T-helper 2 cell treated with Interferon-gamma antibody and Interleukin-4, amounts not matched to agents 5 μg/mL and 100 μg/mL, for 36 hours (primary cell): ENCODE data around the gene CDC42BPG.

Source experiments
- DNase-seq: peaks from one replicate; pipeline ENCODE4 v3.0.0; 2021; ENCODE audit warnings: low spot score
- H3K27ac Mint-ChIP-seq: one replicate; pipeline ENCODE4 v1.8.0; 2021; ENCODE audit warnings: mild to moderate bottlenecking, mixed read lengths
- H3K27me3 Mint-ChIP-seq: one replicate; pipeline ENCODE4 v1.8.0; 2021; ENCODE audit warnings: low read depth, mixed read lengths
- H3K36me3 Mint-ChIP-seq: one replicate; pipeline ENCODE4 v1.8.0; 2021; ENCODE audit warnings: low read depth, mixed read lengths
- H3K4me1 Mint-ChIP-seq: one replicate; pipeline ENCODE4 v1.8.0; 2021; ENCODE audit warnings: low read depth, mixed read lengths
- H3K4me3 Mint-ChIP-seq: one replicate; pipeline ENCODE4 v1.8.0; 2022; ENCODE audit warnings: mild to moderate bottlenecking, moderate library complexity, mixed read lengths
- H3K9me3 Mint-ChIP-seq: one replicate; pipeline ENCODE4 v1.8.0; 2021; ENCODE audit warnings: mixed read lengths

CDC42BPG gene

DNA sequence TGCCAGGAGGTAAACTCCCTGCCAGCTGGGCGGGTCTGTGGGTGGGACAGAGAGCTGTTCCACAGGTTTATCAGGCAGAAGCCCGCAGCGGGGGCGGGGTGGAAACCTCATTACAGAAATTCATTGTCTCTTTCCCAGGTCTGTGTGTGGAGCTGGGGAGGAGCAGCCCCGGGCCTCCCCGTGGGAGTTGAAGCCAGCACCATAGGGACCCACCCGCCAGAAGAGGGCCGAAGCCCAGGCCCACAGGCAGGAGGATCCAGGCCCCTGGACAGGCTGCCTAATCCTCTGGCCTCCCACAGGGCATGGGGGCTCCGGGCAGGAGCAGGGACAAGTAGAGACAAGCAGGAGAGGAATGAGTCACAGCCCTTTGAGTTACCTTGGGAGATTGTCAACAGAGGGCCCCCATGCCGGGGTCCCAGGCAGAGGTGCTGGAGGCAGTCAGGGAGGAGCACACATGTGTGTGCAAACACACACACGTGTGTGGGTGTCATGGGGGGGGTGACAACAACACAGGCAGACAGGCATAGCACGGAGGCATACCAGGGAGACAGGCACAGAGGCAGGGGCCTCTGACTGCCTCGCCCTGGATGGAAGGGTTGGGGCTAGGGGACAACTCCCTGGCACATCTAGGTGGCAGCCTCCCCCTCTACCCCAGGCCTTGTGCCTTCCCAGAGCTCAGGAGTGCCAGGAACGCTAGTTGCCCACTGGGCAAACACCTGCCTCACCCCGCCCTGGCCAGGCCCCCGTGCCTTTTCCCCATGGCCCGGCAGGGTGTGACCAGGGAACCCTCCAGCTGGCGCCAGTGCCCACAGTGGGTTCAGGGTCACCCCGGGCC is 1.4 kb downstream of the CDC42BPG start:
- DNase-seq = no peak
- no peaks in the 10 kb centered on the region for H3K27me3 Mint-ChIP-seq
- no peaks in the 10 kb centered on the region for H3K9me3 Mint-ChIP-seq
- no peak overlapping the region for H3K27ac Mint-ChIP-seq
- peaks cover 15% of the 10 kb centered on the region for H3K4me1 Mint-ChIP-seq
- no peaks in the 10 kb centered on the region for H3K36me3 Mint-ChIP-seq
- peak overlapping the region; percentile 83 for H3K4me3 Mint-ChIP-seq

GRCh38 chr11:64842366-64842759 is 2.1 kb downstream of the CDC42BPG start:
- Mint-ChIP-seq H3K36me3 (no peaks in the 10 kb centered on the region), H3K27ac (no peak overlapping the region), H3K9me3 (no peaks in the 10 kb centered on the region), H3K4me3 (no peak overlapping the region), H3K4me1 (peaks cover 12% of the 10 kb centered on the region), H3K27me3 (no peaks in the 10 kb centered on the region)
- DNase-seq = no peak

DNA sequence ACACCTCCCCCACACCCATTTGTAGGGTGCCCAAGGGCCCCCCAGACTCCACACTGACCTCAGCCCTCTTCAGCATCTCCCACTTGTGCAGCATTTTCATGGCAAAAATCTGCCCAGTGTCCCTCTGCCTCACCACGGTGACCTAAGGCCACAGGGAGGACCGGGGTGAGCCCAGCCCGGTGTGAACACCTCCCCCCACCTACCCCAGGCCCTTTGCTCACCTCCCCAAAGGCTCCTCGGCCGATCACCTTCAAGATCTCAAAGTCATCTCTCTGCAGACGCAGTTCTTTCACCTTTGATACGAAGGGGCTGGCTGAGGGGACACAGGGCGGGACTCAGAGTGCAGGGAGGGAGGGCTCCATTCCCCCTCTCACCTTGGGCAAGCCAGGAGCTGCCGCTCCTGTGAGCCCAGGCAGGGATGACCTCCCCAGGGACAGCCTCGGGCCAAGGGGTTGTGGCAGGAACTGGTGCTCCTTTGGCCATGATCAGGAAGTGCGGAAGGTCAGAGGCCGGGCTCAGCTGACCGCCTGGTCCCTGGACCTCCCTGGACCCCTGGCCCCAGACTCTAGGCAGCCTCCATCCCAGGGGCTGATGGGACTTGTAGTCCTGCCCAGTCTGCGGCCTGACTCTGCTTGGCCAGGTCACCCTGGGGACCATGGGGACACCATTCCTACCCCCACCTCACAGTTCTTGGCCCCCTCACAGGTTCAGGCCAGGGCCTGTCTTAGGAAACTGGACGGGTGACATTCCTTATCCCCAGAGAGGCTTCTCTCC is 2.7 kb downstream of the CDC42BPG start:
- H3K4me3 Mint-ChIP-seq = no peak overlapping the region
- no peak for DNase-seq
- H3K36me3 Mint-ChIP-seq = no peaks in the 10 kb centered on the region
- H3K9me3 Mint-ChIP-seq = no peaks in the 10 kb centered on the region
- no peak overlapping the region for H3K27ac Mint-ChIP-seq
- H3K27me3 Mint-ChIP-seq = no peaks in the 10 kb centered on the region
- H3K4me1 Mint-ChIP-seq = peaks cover 13% of the 10 kb centered on the region

DNA sequence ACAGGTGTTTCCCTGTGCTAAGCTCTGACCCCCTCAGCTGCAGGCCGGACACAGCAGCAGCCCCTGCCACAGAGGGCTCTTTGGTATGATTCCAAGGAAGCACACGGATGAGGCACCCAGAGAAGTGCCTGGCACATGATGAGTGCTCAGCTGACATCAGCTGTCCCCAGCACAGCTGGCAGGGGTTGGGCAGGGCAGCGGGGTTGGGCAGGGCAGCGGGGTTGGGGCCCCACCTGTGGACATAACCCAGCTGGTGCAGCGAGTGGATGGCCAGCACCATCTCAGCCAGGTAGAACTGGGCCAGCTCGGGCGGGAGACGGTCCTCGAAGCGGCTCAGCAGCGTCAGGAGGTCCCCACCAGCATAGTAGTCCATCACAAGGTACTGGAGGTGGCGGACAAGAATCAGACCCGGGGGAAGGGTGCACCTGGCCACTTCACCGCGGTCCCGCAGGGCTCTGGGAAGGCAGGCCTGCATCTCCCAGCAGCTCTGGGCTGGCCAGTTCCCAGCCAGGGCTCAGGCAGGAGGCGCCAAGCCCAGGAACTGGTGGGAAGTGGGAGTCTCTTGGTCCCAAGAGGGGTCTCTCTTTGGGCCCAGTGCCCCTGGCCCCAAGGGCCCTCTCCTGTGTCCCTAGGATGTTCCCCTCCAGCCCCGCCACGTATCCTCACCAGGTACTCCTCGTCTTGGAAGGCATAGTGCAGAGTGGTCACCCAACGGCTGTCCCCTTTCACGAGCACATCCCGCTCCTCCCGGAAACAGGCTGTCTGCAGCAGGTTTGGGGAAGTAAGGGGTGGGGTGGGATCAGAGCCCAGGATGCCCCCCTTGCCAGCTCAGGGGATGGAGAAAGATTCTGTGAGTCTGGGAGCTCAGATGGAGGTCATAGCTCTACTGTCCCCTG is 4.3 kb downstream of the CDC42BPG start:
- no peak overlapping the region for H3K4me3 Mint-ChIP-seq
- peaks cover 11% of the 10 kb centered on the region for H3K4me1 Mint-ChIP-seq
- no peaks in the 10 kb centered on the region for H3K36me3 Mint-ChIP-seq
- no peaks in the 10 kb centered on the region for H3K27me3 Mint-ChIP-seq
- H3K27ac Mint-ChIP-seq = no peak overlapping the region
- H3K9me3 Mint-ChIP-seq = no peaks in the 10 kb centered on the region
- no peak for DNase-seq

DNA sequence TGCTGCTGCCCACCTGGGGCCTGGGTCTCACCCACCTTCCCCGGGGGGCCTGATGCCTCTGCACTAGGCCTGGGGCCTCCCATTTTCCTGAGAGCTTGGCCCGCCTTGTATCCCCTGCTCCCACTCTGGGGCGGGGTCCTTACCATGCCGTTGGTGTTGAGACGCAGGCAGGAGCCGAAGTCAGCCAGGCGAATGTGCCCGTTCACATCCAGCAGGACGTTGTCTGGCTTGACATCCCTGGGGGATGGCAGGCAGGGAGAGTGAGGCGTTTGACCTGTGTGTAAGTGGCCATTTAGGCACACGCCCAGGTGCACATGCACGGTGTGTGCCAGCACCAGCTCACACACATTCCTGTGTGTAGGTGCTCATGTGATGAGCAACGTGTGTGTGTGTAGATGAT is 5.1 kb downstream of the CDC42BPG start:
- H3K27me3 Mint-ChIP-seq = no peaks in the 10 kb centered on the region
- H3K4me3 Mint-ChIP-seq = no peak overlapping the region
- no peak overlapping the region for H3K27ac Mint-ChIP-seq
- no peaks in the 10 kb centered on the region for H3K9me3 Mint-ChIP-seq
- H3K36me3 Mint-ChIP-seq = no peaks in the 10 kb centered on the region
- peaks cover 8% of the 10 kb centered on the region for H3K4me1 Mint-ChIP-seq
- DNase-seq = no peak

DNA sequence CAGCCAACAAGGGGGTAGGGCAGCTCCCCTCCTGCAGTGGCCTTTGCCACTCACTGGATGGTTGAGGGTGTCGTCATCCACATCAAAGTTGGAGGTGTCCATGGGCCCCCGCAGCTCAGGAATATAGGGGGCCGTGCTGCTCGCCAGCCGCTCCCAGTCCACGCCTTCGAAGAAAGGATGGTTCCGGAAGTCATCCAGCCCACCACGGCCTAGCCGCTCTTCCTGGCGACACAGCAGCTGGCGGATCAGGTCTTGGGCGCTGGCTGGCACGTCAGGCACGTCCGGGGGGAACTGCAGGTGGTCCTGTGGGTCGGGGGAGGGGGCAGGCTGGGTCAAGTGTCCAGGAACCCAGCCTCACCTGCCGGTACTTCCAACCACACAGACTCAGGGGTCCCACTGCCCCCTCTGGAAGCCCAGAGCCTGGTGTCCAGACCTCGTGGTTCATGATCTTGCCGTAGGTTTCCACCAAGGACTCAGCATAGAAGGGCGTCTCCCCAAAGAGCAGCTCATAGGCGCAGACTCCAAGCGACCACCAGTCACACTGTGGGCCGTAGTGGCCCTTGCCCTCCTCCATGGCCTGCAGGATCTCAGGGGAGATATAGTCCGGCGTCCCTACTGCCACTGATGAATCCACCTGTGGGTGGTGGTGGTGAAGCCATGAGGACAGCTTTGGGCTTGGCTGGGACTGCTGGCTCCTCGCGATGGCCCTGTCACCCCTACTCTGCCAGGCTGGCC is 5.7 kb downstream of the CDC42BPG start:
- no peak overlapping the region for H3K27ac Mint-ChIP-seq
- H3K9me3 Mint-ChIP-seq = no peaks in the 10 kb centered on the region
- H3K36me3 Mint-ChIP-seq = no peaks in the 10 kb centered on the region
- no peaks in the 10 kb centered on the region for H3K27me3 Mint-ChIP-seq
- H3K4me3 Mint-ChIP-seq = no peak overlapping the region
- DNase-seq = no peak
- H3K4me1 Mint-ChIP-seq = peaks cover 5% of the 10 kb centered on the region

DNA sequence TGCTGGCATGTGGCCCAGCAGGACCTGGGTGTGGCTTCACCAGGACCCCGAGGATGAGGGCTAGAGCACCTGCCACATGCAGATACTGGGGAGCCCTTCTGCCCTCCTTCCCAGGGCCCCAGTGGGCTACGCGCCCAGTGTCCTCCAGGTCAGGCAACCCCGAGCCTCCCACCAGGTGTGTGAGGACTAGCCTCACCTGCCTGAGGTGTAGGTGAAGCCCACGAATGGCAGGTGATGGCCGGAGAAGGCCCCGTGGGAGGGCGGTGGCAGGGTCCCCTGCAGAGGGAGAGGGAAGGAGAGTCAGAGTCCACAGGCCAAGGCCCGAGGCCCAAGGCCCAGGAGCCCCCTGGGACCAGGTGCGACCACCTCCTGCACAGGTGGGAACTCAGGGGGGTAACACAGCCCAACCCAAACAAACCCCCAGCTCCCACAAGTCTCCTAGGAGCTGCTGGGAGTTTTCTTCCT is 6.5 kb downstream of the CDC42BPG start:
- Mint-ChIP-seq H3K36me3 (no peaks in the 10 kb centered on the region), H3K4me3 (no peak overlapping the region)

GRCh38 chr11:64836448-64837072 is 7.9 kb downstream of the CDC42BPG start:
- no peak overlapping the region for H3K4me3 Mint-ChIP-seq
- no peaks in the 10 kb centered on the region for H3K27me3 Mint-ChIP-seq
- DNase-seq = no peak
- no peaks in the 10 kb centered on the region for H3K9me3 Mint-ChIP-seq
- no peaks in the 10 kb centered on the region for H3K36me3 Mint-ChIP-seq
- no peak overlapping the region for H3K27ac Mint-ChIP-seq
- peaks cover 2% of the 10 kb centered on the region for H3K4me1 Mint-ChIP-seq

More for the DNA sequence above, 6.5 kb downstream of the CDC42BPG start:
- Mint-ChIP-seq H3K27me3 (no peaks in the 10 kb centered on the region), H3K4me1 (peaks cover 2% of the 10 kb centered on the region), H3K27ac (no peak overlapping the region), H3K9me3 (no peaks in the 10 kb centered on the region)
- DNase-seq = no peak

- Mint-ChIP-seq H3K9me3 (no peaks in the 10 kb centered on the region), H3K27me3 (no peaks in the 10 kb centered on the region), H3K36me3 (no peaks in the 10 kb centered on the region), H3K27ac (no peak overlapping the region), H3K4me3 (no peak overlapping the region), H3K4me1 (peaks cover 2% of the 10 kb centered on the region)
- DNase-seq = no peak
Measured at GRCh38 chr11:64835616-64836447, 8.6 kb downstream of the CDC42BPG start.

DNA sequence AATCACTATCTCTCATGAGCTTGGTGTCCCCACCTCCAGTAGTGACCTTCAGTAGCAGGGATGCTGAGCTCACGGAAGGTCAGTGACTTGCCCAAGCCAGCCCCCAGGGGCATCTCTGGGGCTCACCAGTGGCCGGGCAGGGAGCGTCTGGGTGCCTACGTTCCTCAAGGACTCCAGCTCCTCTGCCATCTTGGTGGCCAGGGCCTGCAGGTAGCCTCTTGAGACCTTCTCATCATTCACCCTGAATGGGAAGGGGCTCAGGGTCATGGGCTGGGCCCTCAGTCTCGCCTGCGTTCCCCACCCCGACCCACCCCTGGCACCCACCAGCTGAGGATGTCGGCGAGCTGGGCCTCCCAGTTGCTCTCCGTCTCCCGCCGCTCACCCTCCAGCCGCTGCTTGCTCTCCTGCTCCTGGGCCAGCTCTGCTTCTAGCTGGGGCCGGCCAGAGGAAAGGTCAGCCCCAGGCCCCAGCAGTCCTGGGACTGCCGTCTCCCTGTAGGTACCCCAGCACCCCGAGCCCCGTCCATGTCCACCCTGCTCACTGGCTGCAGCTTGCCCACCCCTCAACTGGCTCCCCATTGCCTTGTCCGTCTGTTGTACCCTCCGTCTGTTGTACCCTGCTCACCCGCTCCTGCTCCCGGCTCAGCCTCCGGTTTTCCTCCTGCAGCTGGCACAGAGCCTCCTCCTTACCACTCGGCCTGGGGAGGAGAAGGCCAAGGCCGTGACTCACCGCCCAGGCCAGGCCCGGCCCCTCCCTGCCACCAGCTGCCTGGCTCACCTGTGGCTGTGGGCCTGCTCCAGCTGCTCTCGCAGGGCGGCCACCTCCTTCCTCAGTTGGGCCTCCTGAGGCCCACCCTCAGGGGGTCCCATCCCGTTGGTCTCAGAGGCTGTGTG is 9.5 kb downstream of the CDC42BPG start:
- Mint-ChIP-seq H3K36me3 (no peaks in the 10 kb centered on the region), H3K27me3 (no peaks in the 10 kb centered on the region), H3K4me1 (peaks cover 2% of the 10 kb centered on the region), H3K27ac (no peak overlapping the region), H3K4me3 (no peak overlapping the region), H3K9me3 (no peaks in the 10 kb centered on the region)
- no peak for DNase-seq

DNA sequence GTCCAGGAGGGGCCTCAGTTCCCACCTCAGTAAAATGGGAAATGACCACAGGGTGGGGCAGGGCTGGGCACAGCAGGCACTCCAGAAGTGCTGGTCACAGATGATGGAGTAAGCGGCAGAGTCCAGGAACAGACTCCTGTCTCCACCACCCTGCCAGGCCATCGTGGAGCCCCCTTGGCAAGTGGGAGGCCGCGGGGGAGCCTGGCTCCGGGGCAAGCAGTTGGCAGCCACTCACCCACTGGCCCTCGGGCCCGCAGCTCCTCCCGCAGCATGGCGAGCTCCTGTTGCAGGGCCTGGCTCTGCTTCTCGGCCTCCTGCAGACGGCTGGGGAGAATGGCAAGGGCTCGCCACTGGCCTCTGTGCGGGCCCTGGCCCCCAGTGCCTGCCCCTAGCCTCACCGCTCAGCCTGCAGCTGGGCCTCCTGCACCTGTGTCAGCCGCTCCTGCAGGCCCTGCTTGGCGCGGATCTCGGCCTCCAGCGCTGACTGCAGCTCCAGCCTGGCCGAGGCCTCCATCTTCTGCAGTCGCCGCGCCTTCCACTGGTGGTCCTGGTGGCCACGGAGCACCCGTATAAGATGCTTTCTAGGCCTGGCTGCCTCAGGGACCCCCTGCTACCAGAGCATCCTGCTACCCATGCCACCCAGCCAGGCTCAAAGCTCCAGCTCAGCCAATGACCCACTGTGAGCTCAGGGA is 10.3 kb downstream of the CDC42BPG start:
- no peak overlapping the region for H3K4me3 Mint-ChIP-seq
- H3K27me3 Mint-ChIP-seq = no peaks in the 10 kb centered on the region
- H3K36me3 Mint-ChIP-seq = no peaks in the 10 kb centered on the region
- no peak overlapping the region for H3K27ac Mint-ChIP-seq
- no peak for DNase-seq
- peaks cover 2% of the 10 kb centered on the region for H3K4me1 Mint-ChIP-seq
- no peaks in the 10 kb centered on the region for H3K9me3 Mint-ChIP-seq
